ENCODE results near the gene PSENEN. TPM values are rescaled to one million over a fixed set of nuclear protein-coding genes. Genes with fewer than 3 reads are reported as not detected.
A peak's percentile ranks its signal among the peaks of the same experiment; 100 is the strongest.

PSENEN gene
- total and polyA plus RNA-seq, 2 donors (not counting 1 experiment from before 2014, with no cell fraction given): 16.0 to 31.4 TPM

GRCh38 chr19:35738021-35738886, 7.2 kb upstream of the PSENEN start:
- Histone ChIP-seq H4K20me1 (ENCODE audit: control insufficient read depth, extremely low read depth, insufficient read depth, low read length) (no peaks in the 10 kb centered on the region), H3K9me3 (ENCODE audit: control insufficient read depth, insufficient read depth, low read depth, low read length) (no peaks in the 10 kb centered on the region), H3K4me2 (ENCODE audit: extremely low read depth, insufficient read depth, low read length) (no peak overlapping the region), H3K27me3 (ENCODE audit: control insufficient read depth, insufficient read depth, low read length) (no peaks in the 10 kb centered on the region), H2AFZ (ENCODE audit: low read length) (no peak overlapping the region), H3K4me3 (replicated peaks in 1 of 4; ENCODE audit: control extremely low read depth in 1 of 4, insufficient read depth in 1 of 4, low read depth in 3 of 4, low read length in 4 of 4) (no peak overlapping the region), H3K36me3 (ENCODE audit: control insufficient read depth, insufficient read depth, low read length) (peaks cover 27% of the 10 kb centered on the region), H3K9ac (ENCODE audit: insufficient read depth, low read length) (no peak overlapping the region), H3K79me2 (ENCODE audit: control insufficient read depth, insufficient read depth, low read length) (no peaks in the 10 kb centered on the region), H3K27ac (ENCODE audit: insufficient read depth, low read length) (no peak overlapping the region), H3K4me1 (ENCODE audit: control insufficient read depth, extremely low read depth, insufficient read depth, low read length) (peaks cover 6% of the 10 kb centered on the region)
- TF ChIP-seq EZH2 (IDR thresholded peaks at IDR 0.05; ENCODE audit: low read length, missing control alignments) (no peak), CTCF (conservative IDR thresholded peaks at IDR 0.05 in 1 of 2, IDR thresholded peaks at IDR 0.05 in 1 of 2; ENCODE audit: low read depth in 1 of 2, low read length in 2 of 2) (no peak)
- no peak for DNase-seq (ENCODE audit: low read depth in 2 of 2)

GRCh38 chr19:35738887-35739229, 6.6 kb upstream of the PSENEN start:
- DNase-seq (ENCODE audit: low read depth in 2 of 2): no peak
- Histone ChIP-seq H4K20me1 (ENCODE audit: control insufficient read depth, extremely low read depth, insufficient read depth, low read length) (no peaks in the 10 kb centered on the region), H3K36me3 (ENCODE audit: control insufficient read depth, insufficient read depth, low read length) (peaks cover 27% of the 10 kb centered on the region), H3K9me3 (ENCODE audit: control insufficient read depth, insufficient read depth, low read depth, low read length) (no peaks in the 10 kb centered on the region), H3K79me2 (ENCODE audit: control insufficient read depth, insufficient read depth, low read length) (no peaks in the 10 kb centered on the region), H3K9ac (ENCODE audit: insufficient read depth, low read length) (no peak overlapping the region), H3K4me3 (replicated peaks in 1 of 4; ENCODE audit: control extremely low read depth in 1 of 4, insufficient read depth in 1 of 4, low read depth in 3 of 4, low read length in 4 of 4) (no peak overlapping the region), H2AFZ (ENCODE audit: low read length) (no peak overlapping the region), H3K4me1 (ENCODE audit: control insufficient read depth, extremely low read depth, insufficient read depth, low read length) (peaks cover 6% of the 10 kb centered on the region), H3K27me3 (ENCODE audit: control insufficient read depth, insufficient read depth, low read length) (no peaks in the 10 kb centered on the region), H3K4me2 (ENCODE audit: extremely low read depth, insufficient read depth, low read length) (no peak overlapping the region), H3K27ac (ENCODE audit: insufficient read depth, low read length) (no peak overlapping the region)
- no peak for TF ChIP-seq CTCF (conservative IDR thresholded peaks at IDR 0.05 in 1 of 2, IDR thresholded peaks at IDR 0.05 in 1 of 2; ENCODE audit: low read depth in 1 of 2, low read length in 2 of 2)
- no peak for TF ChIP-seq EZH2 (IDR thresholded peaks at IDR 0.05; ENCODE audit: low read length, missing control alignments)

GRCh38 chr19:35739275-35740107, 6.0 kb upstream of the PSENEN start:
- H3K4me1 ChIP-seq (ENCODE audit: control insufficient read depth, extremely low read depth, insufficient read depth, low read length): peaks cover 10% of the 10 kb centered on the region
- H4K20me1 ChIP-seq (ENCODE audit: control insufficient read depth, extremely low read depth, insufficient read depth, low read length): no peaks in the 10 kb centered on the region
- H3K9me3 ChIP-seq (ENCODE audit: control insufficient read depth, insufficient read depth, low read depth, low read length): no peaks in the 10 kb centered on the region
- H2AFZ ChIP-seq (ENCODE audit: low read length): no peak overlapping the region
- peak overlapping the region; percentile 71 for H3K4me2 ChIP-seq (ENCODE audit: extremely low read depth, insufficient read depth, low read length)
- H3K79me2 ChIP-seq (ENCODE audit: control insufficient read depth, insufficient read depth, low read length): no peaks in the 10 kb centered on the region
- DNase-seq (ENCODE audit: low read depth in 2 of 2): no peak
- H3K36me3 ChIP-seq (ENCODE audit: control insufficient read depth, insufficient read depth, low read length): peaks cover 22% of the 10 kb centered on the region
- H3K9ac ChIP-seq (ENCODE audit: insufficient read depth, low read length): peak overlapping the region; percentile 55
- H3K27ac ChIP-seq (ENCODE audit: insufficient read depth, low read length): peak overlapping the region; percentile 79
- no peak for TF ChIP-seq EZH2 (IDR thresholded peaks at IDR 0.05; ENCODE audit: low read length, missing control alignments)
- TF ChIP-seq CTCF (conservative IDR thresholded peaks at IDR 0.05 in 1 of 2, IDR thresholded peaks at IDR 0.05 in 1 of 2; ENCODE audit: low read depth in 1 of 2, low read length in 2 of 2): no peak
- H3K4me3 ChIP-seq (replicated peaks in 1 of 4; ENCODE audit: control extremely low read depth in 1 of 4, insufficient read depth in 1 of 4, low read depth in 3 of 4, low read length in 4 of 4): peak overlapping the region in 3 of 4 experiments; percentile 58 to 62 (median 59)
- H3K27me3 ChIP-seq (ENCODE audit: control insufficient read depth, insufficient read depth, low read length): no peaks in the 10 kb centered on the region

Measured in fibroblast of lung (primary cell).